Ascending aorta (tissue), 2 donors: ENCODE results near the gene PGA5. TPM values are rescaled to one million over a fixed set of nuclear protein-coding genes. Genes with fewer than 3 reads are reported as not detected.
"Not testable (repeated sequence)": the region's sequence is repeated elsewhere in the genome, so short reads cannot be mapped to it uniquely, and the experiment has no call there.

ENCODE experiments used
- DNase-seq, 2 donors: peaks; one replicate each; pipeline ENCODE4 v3.0.0-alpha.2; 2019; ENCODE audit warnings: low spot score in 2 of 2
- H3K27ac ChIP-seq, 2 donors: fragments of 200-600 bp; sonication (generic); one replicate each; pipeline ENCODE4 v1.5.1; 2016 to 2017; ENCODE audit warnings: mild to moderate bottlenecking in 1 of 2
- H3K27me3 ChIP-seq: fragments of 200-600 bp; sonication (generic); one replicate; pipeline ENCODE4 v1.5.1; 2017
- H3K36me3 ChIP-seq, 2 donors: fragments of 200-600 bp; sonication (generic); one replicate each; pipeline ENCODE4 v1.5.1; 2016
- H3K4me1 ChIP-seq, 2 donors: fragments of 200-600 bp; sonication (generic); one replicate each; pipeline ENCODE4 v1.5.1; 2016 to 2017; ENCODE audit warnings: mild to moderate bottlenecking in 1 of 2
- H3K4me3 ChIP-seq, 2 donors: fragments of 200-600 bp; sonication (generic); one replicate each; pipeline ENCODE4 v1.5.1; 2016 to 2017; ENCODE audit warnings: mild to moderate bottlenecking in 1 of 2
- H3K9me3 ChIP-seq, 2 donors: fragments of 200-600 bp; sonication (generic); one replicate each; pipeline ENCODE4 v1.5.1; 2016
- CTCF ChIP-seq, 3 experiments: fragments of 200-600 bp in 2 of 3; fragments of 450-650 bp in 1 of 3; sonication (generic) in 2 of 3; IDR thresholded peaks; one replicate each; pipeline ENCODE4 v1.5.1; 2016 to 2019; ENCODE audit warnings: antibody characterized with exemption in 3 of 3, mild to moderate bottlenecking in 1 of 3, moderate library complexity in 1 of 3
- intact Hi-C: fragments of 100-400 bp; cut with DNase I; formaldehyde crosslinking; loops from one replicate; pipeline ENCODE4 v1.15.1; 2023
- total RNA-seq: library from RNA; depleted of rRNA; stranded (reverse); fragments of >200 nt; gene quantifications from one replicate; pipeline ENCODE4 v1.1.0, GENCODE V29; 2016

The PGA5 gene
- total RNA-seq: 2.0 TPM

GRCh38 chr11:61240875-61241274 is at the start of gene PGA5:
TSS of gene PGA5 (plus strand) at chr11:61241175. CDS start at chr11:61241227, 52 bp downstream.
- not testable (repeated sequence) for H3K27me3 ChIP-seq, DNase-seq

GRCh38 chr11:61193596-61193995 is 47.4 kb upstream of the PGA5 start:
- Histone ChIP-seq H3K4me1 (no peaks in the 10 kb centered on the region), H3K27ac (no peak overlapping the region), H3K4me3 (no peak overlapping the region), H3K27me3 (no peaks in the 10 kb centered on the region), H3K9me3 (no peaks in the 10 kb centered on the region), H3K36me3 (no peaks in the 10 kb centered on the region)
- peak in 1 of 2 donors; percentile 38 for DNase-seq
- intact Hi-C loops: no loop called here
- TF ChIP-seq CTCF (IDR thresholded peaks at IDR 0.05): no peak

More at GRCh38 chr11:61240875-61241274, at the start of gene PGA5:
- intact Hi-C loops, H3K27ac ChIP-seq, H3K4me3 ChIP-seq, H3K9me3 ChIP-seq, H3K4me1 ChIP-seq, H3K36me3 ChIP-seq: not testable (repeated sequence)

GRCh38 chr11:61194169-61194671 is 46.8 kb upstream of the PGA5 start:
- DNase-seq: peak in 1 of 2 donors; percentile 49
- Histone ChIP-seq H3K4me1 (no peaks in the 10 kb centered on the region), H3K36me3 (no peaks in the 10 kb centered on the region), H3K27me3 (no peaks in the 10 kb centered on the region), H3K9me3 (no peaks in the 10 kb centered on the region), H3K27ac (no peak overlapping the region), H3K4me3 (no peak overlapping the region)
- intact Hi-C loops: no loop called here
- TF ChIP-seq CTCF (IDR thresholded peaks at IDR 0.05): no peak

- no peaks in the 10 kb centered on the region for H3K27me3 ChIP-seq
- H3K4me1 ChIP-seq: no peaks in the 10 kb centered on the region
- no peaks in the 10 kb centered on the region for H3K9me3 ChIP-seq
- H3K4me3 ChIP-seq: no peak overlapping the region
- intact Hi-C loops: no loop called here
- no peak for TF ChIP-seq CTCF (IDR thresholded peaks at IDR 0.05)
- no peak overlapping the region for H3K27ac ChIP-seq
- DNase-seq: peak in 1 of 2 donors; percentile 25
- H3K36me3 ChIP-seq: no peaks in the 10 kb centered on the region
Observed at GRCh38 chr11:61194981-61195695, 45.8 kb upstream of the PGA5 start.

GRCh38 chr11:61195719-61196118 is 45.3 kb upstream of the PGA5 start:
- no peaks in the 10 kb centered on the region for H3K4me1 ChIP-seq
- no peak overlapping the region for H3K27ac ChIP-seq
- H3K9me3 ChIP-seq: no peaks in the 10 kb centered on the region
- H3K4me3 ChIP-seq: no peak overlapping the region
- no peak for DNase-seq
- no peaks in the 10 kb centered on the region for H3K27me3 ChIP-seq
- intact Hi-C loops: no loop called here
- no peak for TF ChIP-seq CTCF (IDR thresholded peaks at IDR 0.05)
- no peaks in the 10 kb centered on the region for H3K36me3 ChIP-seq

GRCh38 chr11:61198361-61198760 is 42.6 kb upstream of the PGA5 start:
- intact Hi-C loops: no loop called here
- DNase-seq: no peak
- H3K4me1 ChIP-seq: no peaks in the 10 kb centered on the region
- no peak overlapping the region for H3K27ac ChIP-seq
- no peak overlapping the region for H3K4me3 ChIP-seq
- H3K9me3 ChIP-seq: no peaks in the 10 kb centered on the region
- TF ChIP-seq CTCF (IDR thresholded peaks at IDR 0.05): no peak
- no peaks in the 10 kb centered on the region for H3K27me3 ChIP-seq
- H3K36me3 ChIP-seq: no peaks in the 10 kb centered on the region
